Retinal pigment epithelial cell (primary cell): ENCODE data around the gene TXNDC8.

Experiments
- DNase-seq: peaks from one replicate; pipeline ENCODE4 v3.0.0-alpha.2; 2010; ENCODE audit warnings: low read depth
- H3K4me3 ChIP-seq: 2 replicates; pipeline ENCODE4 v1.5.1; 2011; ENCODE audit warnings: mild to moderate bottlenecking, low read length, control low read depth, moderate library complexity
- TF ChIP-seq, protein P1 (sequence below): conservative IDR thresholded peaks from 2 replicates; pipeline ENCODE4 v1.5.1; 2011; ENCODE audit warnings: low read depth, low read length, control low read depth, inconsistent platforms

TXNDC8 gene

DNA sequence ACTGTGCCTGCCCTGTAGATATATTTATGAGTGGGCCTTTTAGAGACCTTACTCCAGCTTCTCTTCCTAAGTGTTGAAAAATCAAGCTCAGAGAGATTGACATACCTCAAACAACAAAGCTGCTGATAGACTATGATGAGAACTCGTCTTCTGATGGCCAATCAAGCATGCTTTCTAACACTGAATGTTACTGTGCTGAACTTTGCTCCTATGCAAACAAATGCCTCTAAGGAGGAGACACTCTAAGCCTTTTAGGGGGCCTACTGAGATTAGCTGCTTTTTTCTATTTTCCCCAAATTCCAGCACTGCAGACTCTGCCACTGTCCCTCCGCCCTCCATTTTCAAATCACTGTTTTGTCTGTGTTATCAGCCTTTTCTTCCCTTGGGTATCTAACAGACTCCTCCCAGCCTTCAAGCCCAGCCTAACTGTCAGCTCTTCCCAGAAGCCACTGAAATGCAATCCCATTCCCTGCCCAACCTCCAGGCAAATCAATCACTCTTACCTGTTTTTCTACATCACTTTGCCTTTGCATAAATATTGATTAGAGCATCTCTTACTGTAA lies 39.5 kb downstream of the TXNDC8 start:
- TF ChIP-seq, protein P1, sequence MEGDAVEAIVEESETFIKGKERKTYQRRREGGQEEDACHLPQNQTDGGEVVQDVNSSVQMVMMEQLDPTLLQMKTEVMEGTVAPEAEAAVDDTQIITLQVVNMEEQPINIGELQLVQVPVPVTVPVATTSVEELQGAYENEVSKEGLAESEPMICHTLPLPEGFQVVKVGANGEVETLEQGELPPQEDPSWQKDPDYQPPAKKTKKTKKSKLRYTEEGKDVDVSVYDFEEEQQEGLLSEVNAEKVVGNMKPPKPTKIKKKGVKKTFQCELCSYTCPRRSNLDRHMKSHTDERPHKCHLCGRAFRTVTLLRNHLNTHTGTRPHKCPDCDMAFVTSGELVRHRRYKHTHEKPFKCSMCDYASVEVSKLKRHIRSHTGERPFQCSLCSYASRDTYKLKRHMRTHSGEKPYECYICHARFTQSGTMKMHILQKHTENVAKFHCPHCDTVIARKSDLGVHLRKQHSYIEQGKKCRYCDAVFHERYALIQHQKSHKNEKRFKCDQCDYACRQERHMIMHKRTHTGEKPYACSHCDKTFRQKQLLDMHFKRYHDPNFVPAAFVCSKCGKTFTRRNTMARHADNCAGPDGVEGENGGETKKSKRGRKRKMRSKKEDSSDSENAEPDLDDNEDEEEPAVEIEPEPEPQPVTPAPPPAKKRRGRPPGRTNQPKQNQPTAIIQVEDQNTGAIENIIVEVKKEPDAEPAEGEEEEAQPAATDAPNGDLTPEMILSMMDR = no peak

DNA sequence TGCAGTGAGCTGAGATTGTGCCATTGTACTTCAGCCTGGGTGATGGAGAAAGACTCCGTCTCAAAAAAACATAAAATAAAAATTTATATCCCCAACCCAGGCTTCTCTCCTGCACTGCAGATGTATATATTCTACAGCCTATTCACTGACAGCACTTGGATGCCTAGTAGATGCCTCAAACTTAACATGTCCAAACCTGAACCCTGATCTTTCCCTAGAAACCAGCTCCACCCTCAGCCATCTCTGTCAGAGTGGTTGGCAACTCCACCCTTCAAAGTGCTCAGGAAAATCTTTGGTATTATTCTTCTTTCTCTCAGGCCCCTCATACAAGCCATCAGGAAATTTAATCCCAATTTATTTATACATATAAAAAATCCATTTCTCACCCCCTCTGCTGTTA lies 44.4 kb downstream of the TXNDC8 start:
- no peak overlapping the region for H3K4me3 ChIP-seq
- no peak for DNase-seq
- TF ChIP-seq, protein P1 = no peak

More for the DNA sequence above, 39.5 kb downstream of the TXNDC8 start:
- H3K4me3 ChIP-seq = no peak overlapping the region
- DNase-seq = no peak

DNA sequence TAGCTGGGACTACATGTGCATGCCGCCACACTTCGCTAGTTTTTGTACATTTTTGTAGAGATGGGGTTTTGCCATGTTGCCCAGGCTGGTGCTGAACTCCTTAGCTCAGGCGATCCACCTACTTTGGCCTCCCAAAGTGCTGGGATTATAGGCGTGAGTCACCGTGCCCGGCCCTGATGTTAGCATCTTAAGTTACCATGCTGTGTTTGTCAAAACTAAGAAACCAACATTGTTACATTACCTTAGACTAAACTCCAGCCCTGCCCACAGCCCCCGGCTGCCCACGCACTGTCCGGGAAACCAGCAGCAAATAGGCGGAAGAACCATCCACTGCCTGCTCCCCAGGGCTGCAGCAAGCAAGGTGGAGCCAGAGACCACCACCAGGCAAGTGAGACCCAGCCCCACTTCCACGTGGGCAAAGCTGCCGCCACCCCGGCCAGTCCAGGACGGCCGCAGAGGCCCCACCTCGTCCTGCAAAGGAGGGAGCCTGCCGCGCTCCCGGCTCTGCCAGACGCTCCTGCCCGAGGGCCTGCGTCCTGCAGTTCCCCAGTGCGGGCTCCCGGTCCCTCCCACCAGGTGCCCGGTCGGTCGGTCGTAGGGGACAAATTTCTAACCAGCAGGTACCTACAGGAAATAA lies 45.6 kb downstream of the TXNDC8 start:
- DNase-seq = no peak
- H3K4me3 ChIP-seq = no peak overlapping the region
- TF ChIP-seq, protein P1 = no peak

DNA sequence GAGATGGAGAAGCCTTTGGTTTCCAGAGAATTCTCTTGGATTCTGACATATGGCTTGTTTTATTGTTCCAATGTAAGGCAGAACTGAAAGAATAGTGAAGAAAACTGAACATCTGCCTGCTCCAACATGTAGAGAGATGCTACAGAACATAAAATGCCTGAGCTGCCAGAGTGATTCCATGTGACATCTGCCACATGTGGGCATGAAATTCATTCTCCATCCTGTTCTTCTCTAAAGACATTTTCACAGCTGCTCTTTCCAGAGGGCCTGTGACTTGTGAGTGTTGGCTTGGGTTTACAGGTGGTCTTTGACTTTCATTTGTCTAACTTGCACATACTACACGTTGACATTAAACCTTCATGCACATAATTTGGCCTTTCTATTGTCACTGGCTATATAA lies 47.7 kb downstream of the TXNDC8 start:
- TF ChIP-seq, protein P1 = no peak
- no peak overlapping the region for H3K4me3 ChIP-seq
- no peak for DNase-seq

DNA sequence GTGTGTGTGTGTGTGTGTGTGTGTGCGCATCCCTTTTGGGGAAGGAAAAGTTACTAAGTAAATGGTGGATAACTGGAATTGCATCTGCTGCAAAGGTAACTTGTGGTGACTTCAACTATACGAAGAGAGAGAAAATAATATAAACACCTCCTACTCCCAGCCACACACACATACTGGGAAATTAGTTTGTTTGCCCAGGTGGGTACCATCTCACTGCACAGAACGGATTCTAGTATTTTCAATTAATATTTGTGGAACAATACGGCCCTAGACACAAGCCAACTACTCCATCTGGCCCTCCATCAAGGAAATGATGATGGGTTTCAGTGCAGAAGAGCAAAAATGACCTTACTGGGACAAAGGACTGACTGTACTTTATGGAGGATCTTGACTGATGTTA lies 49.2 kb downstream of the TXNDC8 start:
- DNase-seq = no peak
- H3K4me3 ChIP-seq = no peak overlapping the region
- TF ChIP-seq, protein P1 = no peak

DNA sequence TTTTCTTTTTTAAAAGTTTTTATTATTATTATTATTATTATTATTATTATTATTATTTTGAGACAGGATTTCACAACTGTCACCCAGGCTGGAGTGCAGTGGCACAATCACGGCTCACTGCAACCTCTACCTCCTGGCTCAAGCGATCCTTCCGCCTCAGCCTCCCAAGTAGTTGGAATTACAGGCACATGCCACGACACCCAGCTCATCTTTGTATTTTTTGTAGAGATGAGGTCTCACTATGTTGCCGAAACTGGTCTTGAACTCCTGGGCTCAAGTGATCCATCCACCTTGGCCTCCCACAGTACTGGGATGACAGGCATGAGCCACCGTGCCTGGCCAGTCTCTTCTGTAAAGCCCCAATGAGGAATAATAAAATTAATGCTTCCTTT lies 50.4 kb downstream of the TXNDC8 start:
- DNase-seq = no peak
- no peak overlapping the region for H3K4me3 ChIP-seq
- TF ChIP-seq, protein P1 = no peak

DNA sequence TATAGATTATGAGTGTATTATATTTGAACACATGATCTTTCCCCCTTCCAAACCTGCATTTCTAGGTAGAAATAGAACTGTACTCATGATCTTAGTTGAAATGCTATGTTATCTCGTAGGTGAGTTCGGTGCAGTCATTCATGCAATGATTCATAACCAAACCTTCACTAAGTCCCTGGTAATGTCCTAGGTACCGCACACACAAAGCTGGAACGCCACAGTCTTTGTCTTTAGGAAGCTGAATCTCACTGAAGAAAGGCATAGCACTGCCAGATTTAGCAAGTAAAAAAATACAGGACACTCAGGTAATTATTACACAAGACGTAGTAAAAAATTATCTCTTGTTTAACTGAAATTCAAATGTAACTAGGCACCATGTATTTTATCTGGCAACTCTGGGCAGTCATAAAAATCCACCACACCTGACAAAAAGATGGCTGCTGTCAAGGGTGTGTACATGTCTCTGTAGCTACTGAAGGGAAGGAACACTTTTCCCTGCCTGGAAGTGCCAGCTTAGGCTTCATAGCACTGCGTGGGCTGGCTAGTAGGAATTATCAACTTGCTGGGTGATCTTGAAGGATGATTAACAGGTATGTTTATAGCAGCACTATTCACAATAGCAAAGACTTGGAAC lies 53.3 kb downstream of the TXNDC8 start:
- no peak for DNase-seq
- TF ChIP-seq, protein P1 = no peak
- H3K4me3 ChIP-seq = no peak overlapping the region
